Lower leg skin (tissue), 3 donors: ENCODE measurements around the gene NPDC1.

Experiments
- CTCF ChIP-seq, 3 donors: fragments of 450-650 bp; IDR thresholded peaks; one replicate each; pipeline ENCODE4 v1.5.1; 2016; ENCODE audit warnings: antibody characterized with exemption in 3 of 3, mild to moderate bottlenecking in 3 of 3, moderate library complexity in 2 of 3
- POLR2A ChIP-seq, 2 donors: fragments of 450-650 bp; IDR thresholded peaks; one replicate each; pipeline ENCODE4 v1.6.1; 2016 to 2017; ENCODE audit warnings: antibody characterized with exemption in 2 of 2, mild to moderate bottlenecking in 1 of 2, moderate library complexity in 1 of 2

GRCh38 chr9:137052293-137052692, 6.3 kb upstream of the NPDC1 start:
- TF ChIP-seq CTCF (IDR thresholded peaks at IDR 0.05) (no peak), POLR2A (IDR thresholded peaks at IDR 0.05) (no peak)
